Measurements from ENCODE around the gene TWNK. TPM values are rescaled to one million over a fixed set of nuclear protein-coding genes. Genes with fewer than 3 reads are reported as not detected.

TWNK gene
- total RNA-seq, 1 experiment from 2014 or later = 28.2 TPM

GRCh38 chr10:100977436-100977835 is 9.9 kb upstream of the TWNK start:
- Mint-ChIP-seq H3K9me3 (no peaks in the 10 kb centered on the region), H3K36me3 (0 out of 2 replicates have a peak, but pooled peaks cover 3% of the 10 kb centered on the region), H3K27me3 (ENCODE audit: low read depth) (no peaks in the 10 kb centered on the region; the same call in 1 of the 2 replicates), H3K4me3 (no peak overlapping the region), H3K4me1 (peaks cover 4% of the 10 kb centered on the region), H3K27ac (no peak overlapping the region)
- DNase-seq (ENCODE audit: low spot score) (no peak), ATAC-seq (no peak)
- TF ChIP-seq HMGA2 (CRISPR knock-in tag; IDR thresholded peaks at IDR 0.05) = no peak
- ChIA-PET POLR2A (no interaction called here), CTCF (no interaction called here)

- TF ChIP-seq TP53 (CRISPR knock-in tag; IDR thresholded peaks at IDR 0.05) (no peak), SP1 (CRISPR knock-in tag; conservative IDR thresholded peaks at IDR 0.05) (no peak), PRRX2 (CRISPR knock-in tag; IDR thresholded peaks at IDR 0.05) (no peak), MYBL2 (CRISPR knock-in tag; IDR thresholded peaks at IDR 0.05) (no peak), CREB1 (CRISPR knock-in tag; IDR thresholded peaks at IDR 0.05) (no peak), ZNF416 (CRISPR knock-in tag; IDR thresholded peaks at IDR 0.05) (no peak), TEAD1 (CRISPR knock-in tag; IDR thresholded peaks at IDR 0.05) (no peak), STAT6 (CRISPR knock-in tag; conservative IDR thresholded peaks at IDR 0.05; ENCODE audit: low read depth) (no peak)
- CTCF ChIA-PET = no interaction called here
- H3K4me3 Mint-ChIP-seq = no peak overlapping the region
- H3K27me3 Mint-ChIP-seq (ENCODE audit: low read depth) = no peaks in the 10 kb centered on the region; the same call in 1 of the 2 replicates
- H3K36me3 Mint-ChIP-seq = 0 out of 2 replicates have a peak, but pooled peaks cover 3% of the 10 kb centered on the region
- H3K9me3 Mint-ChIP-seq = no peaks in the 10 kb centered on the region
- ATAC-seq (no peak), DNase-seq (ENCODE audit: low spot score) (no peak)
- H3K27ac Mint-ChIP-seq = no peak overlapping the region
- POLR2A ChIA-PET = no interaction called here
- H3K4me1 Mint-ChIP-seq = no peaks in the 10 kb centered on the region
These were observed 9.0 kb upstream of the TWNK start for GRCh38 chr10:100978121-100978900.

GRCh38 chr10:100978901-100979195 is 8.5 kb upstream of the TWNK start:
- no peak for ATAC-seq
- no peak for TF ChIP-seq MAX (CRISPR knock-in tag; IDR thresholded peaks at IDR 0.05)
- no peak for TF ChIP-seq GRHL2 (CRISPR knock-in tag; IDR thresholded peaks at IDR 0.05; ENCODE audit: insufficient replicate concordance, severe bottlenecking)
- TF ChIP-seq TP53 (CRISPR knock-in tag; IDR thresholded peaks at IDR 0.05) = no peak
- TF ChIP-seq NFE2L1 (CRISPR knock-in tag; IDR thresholded peaks at IDR 0.05) = no peak
- TF ChIP-seq USF1 (CRISPR knock-in tag; IDR thresholded peaks at IDR 0.05) = no peak
- TF ChIP-seq ZNF671 (CRISPR knock-in tag; IDR thresholded peaks at IDR 0.05) = no peak
- H3K4me1 Mint-ChIP-seq = no peaks in the 10 kb centered on the region
- H3K27me3 Mint-ChIP-seq (ENCODE audit: low read depth) = no peaks in the 10 kb centered on the region; the same call in 1 of the 2 replicates
- H3K27ac Mint-ChIP-seq = no peak overlapping the region
- 0 out of 2 replicates have a peak, but pooled peaks cover 3% of the 10 kb centered on the region for H3K36me3 Mint-ChIP-seq
- H3K9me3 Mint-ChIP-seq = no peaks in the 10 kb centered on the region
- CTCF ChIA-PET = interaction anchor here (1.2 kb wide), 1 partner anchor 35 kb away, joined by 3 read pairs; no protein-coding TSS in a partner anchor
- no peak overlapping the region for H3K4me3 Mint-ChIP-seq
- no peak for DNase-seq (ENCODE audit: low spot score)
- POLR2A ChIA-PET = no interaction called here

GRCh38 chr10:100979791-100980272 is 7.5 kb upstream of the TWNK start:
- ChIA-PET CTCF (interaction anchor here (1.2 kb wide), 1 partner anchor 34 kb away, joined by 3 read pairs; no protein-coding TSS in a partner anchor), POLR2A (no interaction called here)
- H3K4me1 Mint-ChIP-seq = no peaks in the 10 kb centered on the region
- ATAC-seq (no peak), DNase-seq (ENCODE audit: low spot score) (no peak)
- H3K27ac Mint-ChIP-seq = no peak overlapping the region
- no peak overlapping the region for H3K4me3 Mint-ChIP-seq
- no peaks in the 10 kb centered on the region; the same call in 1 of the 2 replicates for H3K27me3 Mint-ChIP-seq (ENCODE audit: low read depth)
- no peaks in the 10 kb centered on the region for H3K9me3 Mint-ChIP-seq
- 0 out of 2 replicates have a peak, but pooled peaks cover 3% of the 10 kb centered on the region for H3K36me3 Mint-ChIP-seq
- TF ChIP-seq AFF4 (CRISPR knock-in tag; IDR thresholded peaks at IDR 0.05; ENCODE audit: borderline replicate concordance) (no peak), ZBTB43 (CRISPR knock-in tag; IDR thresholded peaks at IDR 0.05) (no peak), PREB (CRISPR knock-in tag; IDR thresholded peaks at IDR 0.05; ENCODE audit: borderline replicate concordance) (no peak)
